Measurements from ENCODE around the gene CATSPER1. TPM values are rescaled to one million over a fixed set of nuclear protein-coding genes. Genes with fewer than 3 reads are reported as not detected.

Gene CATSPER1
- total and polyA plus RNA-seq, 2 donors (not counting 3 experiments of a cell fraction or from before 2014, with no cell fraction given): 0.68 to 1.0 TPM

GRCh38 chr11:66022401-66023185 is 3.7 kb downstream of the CATSPER1 start:
- peak; percentile 85 for FAIRE-seq
- POLR2A ChIA-PET: interaction anchor here (1.1 kb wide), 1 partner anchor 20 kb away, joined by 5 read pairs; the partner anchor contains the start of genes BANF1 and EIF1AD

More at GRCh38 chr11:66022401-66023185, 3.7 kb downstream of the CATSPER1 start:
- Histone ChIP-seq H4K20me1 (replicated peaks; ENCODE audit: control insufficient read depth, extremely low read depth, insufficient read depth, low read length) (no peaks in the 10 kb centered on the region), H3K4me1 (ENCODE audit: control insufficient read depth, extremely low read depth, insufficient read depth, low read length) (peaks cover 17% of the 10 kb centered on the region), H3K9ac (replicated peaks; ENCODE audit: extremely low read depth, insufficient read depth, low read length) (no peak overlapping the region), H3K79me2 (ENCODE audit: control insufficient read depth, insufficient read depth, low read length) (no peaks in the 10 kb centered on the region), H2AFZ (ENCODE audit: low read depth, low read length) (peak overlapping the region; percentile 49), H3K27ac (ENCODE audit: insufficient read depth, low read depth, low read length) (no peak overlapping the region), H3K27me3 (ENCODE audit: control insufficient read depth in 2 of 2, insufficient read depth in 2 of 2, low read length in 2 of 2) (no peaks in the 10 kb centered on the region), H3K9me3 (replicated peaks; ENCODE audit: control insufficient read depth, insufficient read depth, low read length) (no peaks in the 10 kb centered on the region), H3K9me1 (replicated peaks; ENCODE audit: control insufficient read depth, extremely low read depth, insufficient read depth, low read length) (no peaks in the 10 kb centered on the region), H3K4me3 (replicated peaks in 1 of 3; ENCODE audit: insufficient read depth in 1 of 3, low read depth in 1 of 3, low read length in 3 of 3) (no peak overlapping the region), H3K36me3 (ENCODE audit: control insufficient read depth in 2 of 2, extremely low read depth in 1 of 2, insufficient read depth in 2 of 2, low read length in 2 of 2) (no peaks in the 10 kb centered on the region), H3K4me2 (ENCODE audit: insufficient read depth, low read length) (peak overlapping the region; percentile 4)
- TF ChIP-seq GATA2 (IDR thresholded peaks at IDR 0.05; ENCODE audit: insufficient read depth, insufficient read length, low read depth, low read length) (no peak), MYC (IDR thresholded peaks at IDR 0.05; ENCODE audit: low read depth, low read length) (no peak), EZH2 (IDR thresholded peaks at IDR 0.05; ENCODE audit: borderline replicate concordance, low read depth, low read length, severe bottlenecking) (no peak), CTCF (IDR thresholded peaks at IDR 0.05; ENCODE audit: extremely low read depth in 1 of 2, insufficient read depth in 1 of 2, low read depth in 1 of 2, low read length in 2 of 2) (peak; percentile 97 to 98), FOS (IDR thresholded peaks at IDR 0.05; ENCODE audit: borderline replicate concordance, insufficient read depth, low read length) (no peak), POLR2A (IDR thresholded peaks at IDR 0.05; ENCODE audit: low read depth, low read length) (no peak), POLR2AphosphoS5 (IDR thresholded peaks at IDR 0.05; ENCODE audit: insufficient read depth, low read depth, low read length) (peak; percentile 59), JUN (IDR thresholded peaks at IDR 0.05; ENCODE audit: borderline replicate concordance, insufficient read depth, insufficient read length, low read depth) (no peak)
- TF ChIP-seq, protein P1, sequence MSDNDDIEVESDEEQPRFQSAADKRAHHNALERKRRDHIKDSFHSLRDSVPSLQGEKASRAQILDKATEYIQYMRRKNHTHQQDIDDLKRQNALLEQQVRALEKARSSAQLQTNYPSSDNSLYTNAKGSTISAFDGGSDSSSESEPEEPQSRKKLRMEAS (IDR thresholded peaks at IDR 0.05; ENCODE audit: insufficient read depth, insufficient read length): no peak
- BruUV-seq (replicated peaks): no TSS peak
- CTCF ChIA-PET: interaction anchor here (0.6 to 2.4 kb wide), 28 partner anchors 9 to 385 kb away, joined by 3 to 37 read pairs (median 6); partner anchors contain the start of genes BANF1, CCDC85B, CST6 and EIF1AD
- dilution Hi-C loops (cut with MboI; ENCODE audit: extremely low pct_ligation_motif_present, low sequenced_read_pairs) (no loop called here), intact Hi-C loops (cut with micrococcal nuclease) (loop anchor here (1.0 kb wide), 2 partner anchors 23 to 33 kb away; no protein-coding TSS in a partner anchor)
- DNase-seq (ENCODE audit: low read depth, low spot score): peak; percentile 67

Data from endothelial cell of umbilical vein (primary cell).